H1 (cell line): Measurements from ENCODE around the gene EGF. TPM values are rescaled to one million over a fixed set of nuclear protein-coding genes. Genes with fewer than 3 reads are reported as not detected.

ENCODE experiments used
- CTCF ChIA-PET: fragments of 300-600 bp; sonication (Branson Sonifier 250); formaldehyde crosslinking; loops from one replicate; lab custom pipeline; 2021; ENCODE audit not compliant: partially characterized antibody; lab: Charles Lee
- POLR2A ChIA-PET: fragments of 300-600 bp; sonication (Branson Sonifier 250); formaldehyde crosslinking; loops from one replicate; lab custom pipeline; 2021; ENCODE audit warnings: inconsistent platforms; ENCODE audit not compliant: partially characterized antibody; lab: Charles Lee
- DNase-seq, 2 experiments: peaks; one replicate each; pipeline versions ENCODE4 v3.0.0 to v3.0.0-alpha.2; 2010 to 2022; ENCODE audit warnings: low spot score in 2 of 2, low read depth in 1 of 2, mixed read lengths in 1 of 2
- FAIRE-seq: peaks from 2 replicates; lab custom pipeline; 2011; peaks lifted over from hg19 to GRCh38; lab: Jason Lieb, UNC
- H2AFZ ChIP-seq: 2 replicates; pipeline ENCODE4 v1.8.1; 2012; ENCODE audit warnings: low read length, inconsistent platforms
- H2AK5ac ChIP-seq: 2 replicates; pipeline ENCODE4 v1.6.1; 2013; ENCODE audit warnings: low read depth, low read length
- H2BK120ac ChIP-seq: replicated peaks from 2 replicates; pipeline ENCODE3; 2013; ENCODE audit warnings: low read depth, low read length, inconsistent platforms
- H2BK12ac ChIP-seq: 2 replicates; pipeline ENCODE4 v1.6.1; 2013; ENCODE audit warnings: low read depth, low read length
- H2BK15ac ChIP-seq: 2 replicates; pipeline ENCODE4 v1.6.1; 2013; ENCODE audit warnings: low read length
- H2BK20ac ChIP-seq: 2 replicates; pipeline ENCODE4 v1.6.1; 2013; ENCODE audit warnings: low read length
- H2BK5ac ChIP-seq: 2 replicates; pipeline ENCODE4 v1.6.1; 2013; ENCODE audit warnings: low read depth, low read length
- H3K14ac ChIP-seq: 2 replicates; pipeline ENCODE4 v1.6.1; 2013; ENCODE audit warnings: inconsistent platforms; ENCODE audit not compliant: insufficient read length
- H3K18ac ChIP-seq: 2 replicates; pipeline ENCODE4 v1.6.1; 2013; ENCODE audit warnings: low read length; ENCODE audit errors: extremely low read depth
- H3K23ac ChIP-seq: 2 replicates; pipeline ENCODE4 v1.6.1; 2013; ENCODE audit warnings: inconsistent platforms; ENCODE audit not compliant: insufficient read length
- H3K23me2 ChIP-seq: 2 replicates; pipeline ENCODE4 v1.6.1; 2013; ENCODE audit warnings: low read depth, low read length
- H3K27ac ChIP-seq: 2 replicates; pipeline ENCODE4 v1.6.1; 2011; ENCODE audit warnings: low read depth, low read length, inconsistent platforms
- H3K27me3 ChIP-seq, 4 experiments: replicated peaks in 1 of 4; 1 replicate in 1 of 4; 2 replicates in 3 of 4; pipeline versions ENCODE4 v1.6.1 to v1.8.1; 2011 to 2013; ENCODE audit warnings: low read length in 3 of 4, mild to moderate bottlenecking in 3 of 4, inconsistent platforms in 2 of 4, mixed read lengths in 2 of 4, moderate library complexity in 1 of 4; ENCODE audit not compliant: control insufficient read depth in 3 of 4, insufficient read depth in 3 of 4; ENCODE audit errors: extremely low read depth in 1 of 4
- H3K36me3 ChIP-seq, 4 experiments: 2 replicates each; pipeline versions ENCODE4 v1.6.1 to v1.8.1; 2011 to 2013; ENCODE audit warnings: mild to moderate bottlenecking in 4 of 4, low read length in 3 of 4, moderate library complexity in 2 of 4, control low read depth in 1 of 4, inconsistent platforms in 1 of 4; ENCODE audit not compliant: insufficient read depth in 4 of 4, control insufficient read depth in 2 of 4
- H3K4ac ChIP-seq: replicated peaks from 2 replicates; pipeline ENCODE3; 2013; ENCODE audit warnings: low read length, low read depth, mixed read lengths, inconsistent platforms; ENCODE audit not compliant: insufficient read length
- H3K4me1 ChIP-seq, 4 experiments: replicated peaks in 1 of 4; 1 replicate in 1 of 4; 2 replicates in 3 of 4; pipeline versions ENCODE4 v1.6.1 to v1.8.1; 2011 to 2013; ENCODE audit warnings: low read length in 3 of 4, inconsistent platforms in 2 of 4, mixed read lengths in 1 of 4; ENCODE audit not compliant: insufficient read depth in 4 of 4, control insufficient read depth in 3 of 4
- H3K4me2 ChIP-seq, 2 experiments: 2 replicates each; pipeline versions ENCODE4 v1.6.1 to v1.8.1; 2011 to 2013; ENCODE audit warnings: low read depth in 2 of 2, low read length in 2 of 2, control low read depth in 1 of 2, inconsistent platforms in 1 of 2, mild to moderate bottlenecking in 1 of 2; ENCODE audit not compliant: insufficient read depth in 1 of 2
- H3K4me3 ChIP-seq, 4 experiments: fragments of 200-600, 300-600 bp in 1 of 4; sonication (generic), shearing (Covaris generic), sonication (Bioruptor Twin) in 1 of 4; 2 replicates each; pipeline versions ENCODE4 v1.5.1 to v1.8.1; 2011 to 2016; ENCODE audit warnings: low read length in 4 of 4, low read depth in 3 of 4, control low read depth in 2 of 4, inconsistent platforms in 2 of 4, mild to moderate bottlenecking in 2 of 4, mixed read lengths in 1 of 4, moderate library complexity in 1 of 4; ENCODE audit not compliant: insufficient read depth in 2 of 4; ENCODE audit errors: extremely low read depth in 1 of 4
- H3K56ac ChIP-seq: replicated peaks from 2 replicates; pipeline ENCODE3; 2013; ENCODE audit warnings: low read depth, mild to moderate bottlenecking, mixed read lengths, low read length, inconsistent platforms; ENCODE audit not compliant: insufficient read length
- H3K79me1 ChIP-seq: 2 replicates; pipeline ENCODE4 v1.6.1; 2013; ENCODE audit warnings: low read depth, low read length, control low read depth
- H3K79me2 ChIP-seq, 2 experiments: 2 replicates each; pipeline versions ENCODE4 v1.6.1 to v1.8.1; 2012 to 2013; ENCODE audit warnings: low read length in 2 of 2, mild to moderate bottlenecking in 2 of 2, inconsistent platforms in 1 of 2; ENCODE audit not compliant: insufficient read depth in 2 of 2, control insufficient read depth in 1 of 2
- H3K9ac ChIP-seq, 4 experiments: replicated peaks in 1 of 4; 1 replicate in 1 of 4; 2 replicates in 3 of 4; pipeline versions ENCODE4 v1.6.1 to v1.8.1; 2011 to 2013; ENCODE audit warnings: low read depth in 3 of 4, low read length in 3 of 4, control low read depth in 2 of 4, mild to moderate bottlenecking in 2 of 4, moderate library complexity in 2 of 4, inconsistent platforms in 1 of 4; ENCODE audit errors: extremely low read depth in 1 of 4
- H3K9me3 ChIP-seq, 2 experiments: 2 replicates each; pipeline versions ENCODE4 v1.6.1 to v1.8.1; 2012 to 2013; ENCODE audit warnings: mild to moderate bottlenecking in 2 of 2, moderate library complexity in 2 of 2, control low read depth in 1 of 2, inconsistent platforms in 1 of 2, low read depth in 1 of 2, low read length in 1 of 2, mixed read lengths in 1 of 2; ENCODE audit not compliant: insufficient read depth in 2 of 2
- H4K20me1 ChIP-seq, 2 experiments: replicated peaks in 1 of 2; 2 replicates each; pipeline versions ENCODE3 to v1.8.1; 2011 to 2013; ENCODE audit warnings: inconsistent platforms in 2 of 2, low read length in 2 of 2, mild to moderate bottlenecking in 1 of 2; ENCODE audit not compliant: insufficient read depth in 2 of 2, control insufficient read depth in 1 of 2
- H4K5ac ChIP-seq: 2 replicates; pipeline ENCODE4 v1.6.1; 2013; ENCODE audit warnings: low read length, low read depth, mixed read lengths, inconsistent platforms; ENCODE audit not compliant: insufficient read length
- H4K8ac ChIP-seq: 2 replicates; pipeline ENCODE4 v1.8.0; 2013; ENCODE audit warnings: mild to moderate bottlenecking, moderate library complexity, low read length, inconsistent platforms; ENCODE audit not compliant: insufficient read depth; ENCODE audit errors: extremely low read depth
- H4K91ac ChIP-seq: replicated peaks from 2 replicates; pipeline ENCODE3; 2013; ENCODE audit warnings: low read length, mixed read lengths, inconsistent platforms; ENCODE audit not compliant: insufficient read length
- BACH1 ChIP-seq: IDR thresholded peaks from 2 replicates; pipeline ENCODE4 v1.6.1; 2012; ENCODE audit warnings: low read length, improper control_type of control experiment
- BRCA1 ChIP-seq: IDR thresholded peaks from 2 replicates; pipeline ENCODE4 v1.6.1; 2012; ENCODE audit warnings: low read depth, low read length, improper control_type of control experiment
- EZH2 ChIP-seq: fragments of 200-600 bp; sonication (generic); IDR thresholded peaks from 2 replicates; pipeline ENCODE4 v1.7.1; 2012; ENCODE audit warnings: low read depth, mild to moderate bottlenecking, moderate library complexity, low read length, inconsistent platforms; ENCODE audit not compliant: severe bottlenecking
- MAFK ChIP-seq: IDR thresholded peaks from 2 replicates; pipeline ENCODE4 v1.6.1; 2012; ENCODE audit warnings: low read depth, mild to moderate bottlenecking, improper control_type of control experiment, low read length
- PHF8 ChIP-seq: fragments of 200-600 bp; sonication (generic); conservative IDR thresholded peaks from 2 replicates; pipeline ENCODE4 v1.7.1; 2012; ENCODE audit warnings: low read depth, mild to moderate bottlenecking, inconsistent platforms, low read length, moderate library complexity
- SAP30 ChIP-seq: fragments of 300-600 bp; sonication (generic); IDR thresholded peaks from 2 replicates; pipeline ENCODE4 v1.7.1; 2012; ENCODE audit warnings: low read length, moderate library complexity, mild to moderate bottlenecking, inconsistent platforms; ENCODE audit not compliant: insufficient read depth, insufficient replicate concordance
- SUZ12 ChIP-seq: fragments of 200-600 bp; sonication (generic); IDR thresholded peaks from 2 replicates; pipeline ENCODE4 v1.6.1; 2012; ENCODE audit warnings: mild to moderate bottlenecking, inconsistent platforms, low read length, moderate library complexity, mixed read lengths
- USF2 ChIP-seq: IDR thresholded peaks from 2 replicates; pipeline ENCODE4 v1.6.1; 2011; ENCODE audit warnings: low read length, improper control_type of control experiment
- YY1 ChIP-seq: IDR thresholded peaks from 2 replicates; pipeline ENCODE4 v1.6.1; 2011; ENCODE audit warnings: low read depth, mild to moderate bottlenecking, low read length
- WGBS, 2 experiments: shearing (Covaris generic) in 1 of 2; methylation state at CpG; one replicate each; pipeline versions ENCODE4 v1.1.6 to v1.1.7; 2013 to 2015; ENCODE audit warnings: low lambda C conversion rate in 2 of 2, mixed read lengths in 2 of 2, inconsistent platforms in 1 of 2, low coverage in 1 of 2, missing lambda C conversion rate in 1 of 2; ENCODE audit not compliant: insufficient replicate concordance in 2 of 2, insufficient coverage in 1 of 2, insufficient read length in 1 of 2; ENCODE audit errors: extremely low coverage in 1 of 2, missing lambda C conversion rate in 1 of 2; 5-methylcytosine and 5-hydroxymethylcytosine counted together
- polyA plus RNA-seq, 7 experiments: library from polyadenylated mRNA; depleted of rRNA in 3 of 7; stranded (reverse) in 5 of 7; unstranded in 2 of 7; fragments of >200 nt in 5 of 7; fragments of 200-250 nt in 2 of 7; gene quantifications; 1 replicate in 5 of 7; 2 replicates in 1 of 7; 4 replicates in 1 of 7; pipeline versions ENCODE4 v1.2.1 to v1.2.3, GENCODE V29; 2011 to 2013; ENCODE audit warnings: missing spikeins in 2 of 7, mixed read lengths in 2 of 7
- total RNA-seq: library from RNA; stranded (reverse); fragmentation: NEBNext Ultra II Directional; extraction: Animal tissue kit (Norgen Biotek cat#: 25700); gene quantifications from 2 replicates; pipeline ENCODE4 v1.2.1, GENCODE V29; 2021
- TF ChIP-seq, protein P1 (sequence below): IDR thresholded peaks from 2 replicates; pipeline ENCODE4 v1.6.1; 2012; ENCODE audit warnings: inconsistent platforms
- TF ChIP-seq, protein P2 (sequence below): IDR thresholded peaks from 2 replicates; pipeline ENCODE4 v1.6.1; 2012; ENCODE audit warnings: low read length, inconsistent platforms

The EGF gene
- total and polyA plus RNA-seq, 2 of the 8 experiments (the other 6 are each of a cell fraction or from before 2014, with no cell fraction given), result 1.5 to 2.6 TPM

DNA sequence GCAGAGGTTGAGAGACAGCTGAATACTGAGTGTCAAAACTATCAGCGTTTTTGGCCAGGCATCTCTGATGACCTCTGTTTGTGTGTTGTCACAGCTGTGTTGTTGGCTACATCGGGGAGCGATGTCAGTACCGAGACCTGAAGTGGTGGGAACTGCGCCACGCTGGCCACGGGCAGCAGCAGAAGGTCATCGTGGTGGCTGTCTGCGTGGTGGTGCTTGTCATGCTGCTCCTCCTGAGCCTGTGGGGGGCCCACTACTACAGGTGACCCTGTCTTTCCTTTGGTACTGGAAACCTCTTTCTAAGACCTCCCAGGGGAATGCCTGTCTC is 86.9 kb downstream of the EGF start:
- WGBS, 2 experiments, result 88% methylated on average over 9 of the region's 9 CpGs; no CpG with 5 or more reads in 1 of the 2 experiments
- CTCF ChIA-PET, result interaction anchor here (0.6 to 16.6 kb wide), 11 partner anchors 10 to 514 kb away, joined by 3 to 389 read pairs (median 10); no protein-coding TSS in a partner anchor
- H3K9me3 ChIP-seq, result no peaks in the 10 kb centered on the region
- no peak overlapping the region for H3K4me2 ChIP-seq
- no peaks in the 10 kb centered on the region for H3K36me3 ChIP-seq
- H3K18ac ChIP-seq, result no peak overlapping the region
- no peak overlapping the region for H2BK20ac ChIP-seq
- no peak overlapping the region for H2BK12ac ChIP-seq
- H3K79me1 ChIP-seq, result no peaks in the 10 kb centered on the region
- FAIRE-seq (no peak), DNase-seq (no peak)
- H2AFZ ChIP-seq, result no peak overlapping the region
- H2BK120ac ChIP-seq, result no peak overlapping the region
- H2AK5ac ChIP-seq, result no peak overlapping the region
- H3K4me1 ChIP-seq, result no peaks in the 10 kb centered on the region
- H3K79me2 ChIP-seq, result no peaks in the 10 kb centered on the region
- H4K91ac ChIP-seq, result no peak overlapping the region
- H4K8ac ChIP-seq, result no peak overlapping the region
- no peak overlapping the region for H3K23ac ChIP-seq
- H2BK5ac ChIP-seq, result no peak overlapping the region
- POLR2A ChIA-PET, result interaction anchor here (0.6 kb wide), 1 partner anchor 511 kb away, joined by 3 read pairs; no protein-coding TSS in a partner anchor
- H3K9ac ChIP-seq, result no peak overlapping the region
- no peak overlapping the region for H3K4ac ChIP-seq
- H2BK15ac ChIP-seq, result no peak overlapping the region
- no peak overlapping the region for H4K5ac ChIP-seq
- no peaks in the 10 kb centered on the region for H3K27me3 ChIP-seq
- no peak overlapping the region for H3K56ac ChIP-seq
- no peak overlapping the region for H3K4me3 ChIP-seq
- no peaks in the 10 kb centered on the region for H3K23me2 ChIP-seq
- H3K27ac ChIP-seq, result no peak overlapping the region
- no peak overlapping the region for H3K14ac ChIP-seq
- H4K20me1 ChIP-seq, result no peaks in the 10 kb centered on the region
- TF ChIP-seq BRCA1, result no peak
- no peak for TF ChIP-seq SAP30
- TF ChIP-seq BACH1, result no peak
- TF ChIP-seq SUZ12, result no peak
- TF ChIP-seq YY1, result no peak
- no peak for TF ChIP-seq USF2
- no peak for TF ChIP-seq EZH2
- TF ChIP-seq PHF8, result no peak
- TF ChIP-seq, protein P1, sequence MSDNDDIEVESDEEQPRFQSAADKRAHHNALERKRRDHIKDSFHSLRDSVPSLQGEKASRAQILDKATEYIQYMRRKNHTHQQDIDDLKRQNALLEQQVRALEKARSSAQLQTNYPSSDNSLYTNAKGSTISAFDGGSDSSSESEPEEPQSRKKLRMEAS, result no peak
- TF ChIP-seq, protein P2, sequence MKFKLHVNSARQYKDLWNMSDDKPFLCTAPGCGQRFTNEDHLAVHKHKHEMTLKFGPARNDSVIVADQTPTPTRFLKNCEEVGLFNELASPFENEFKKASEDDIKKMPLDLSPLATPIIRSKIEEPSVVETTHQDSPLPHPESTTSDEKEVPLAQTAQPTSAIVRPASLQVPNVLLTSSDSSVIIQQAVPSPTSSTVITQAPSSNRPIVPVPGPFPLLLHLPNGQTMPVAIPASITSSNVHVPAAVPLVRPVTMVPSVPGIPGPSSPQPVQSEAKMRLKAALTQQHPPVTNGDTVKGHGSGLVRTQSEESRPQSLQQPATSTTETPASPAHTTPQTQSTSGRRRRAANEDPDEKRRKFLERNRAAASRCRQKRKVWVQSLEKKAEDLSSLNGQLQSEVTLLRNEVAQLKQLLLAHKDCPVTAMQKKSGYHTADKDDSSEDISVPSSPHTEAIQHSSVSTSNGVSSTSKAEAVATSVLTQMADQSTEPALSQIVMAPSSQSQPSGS, result no peak
- TF ChIP-seq MAFK, result no peak
